SU-DHL-6 (cell line): Measurements from ENCODE around the gene C5orf24.

Experiments used
- H2AFZ ChIP-seq: fragments of 200-600 bp; sonication (generic); 2 replicates; pipeline ENCODE4 v1.6.1; 2014; ENCODE audit warnings: low read depth, mild to moderate bottlenecking, moderate library complexity, mixed read lengths, antibody characterized with exemption, low read length; ENCODE audit not compliant: severe bottlenecking
- H3F3A ChIP-seq: fragments of 200-600 bp; shearing (Covaris generic); 2 replicates; pipeline ENCODE4 v1.6.0; 2016; ENCODE audit warnings: antibody characterized with exemption, mild to moderate bottlenecking; ENCODE audit not compliant: insufficient read depth
- H3K27ac ChIP-seq: fragments of 200-600 bp; sonication (generic); 2 replicates; pipeline ENCODE4 v1.5.1; 2016; ENCODE audit warnings: low read depth, mild to moderate bottlenecking, low read length, moderate library complexity, mixed read lengths
- H3K27me3 ChIP-seq: fragments of 200-600 bp; sonication (generic), shearing (Covaris generic); 2 replicates; pipeline ENCODE4 v1.6.0; 2014; ENCODE audit warnings: mild to moderate bottlenecking, low read length
- H3K36me3 ChIP-seq: fragments of 200-600 bp; sonication (generic); 2 replicates; pipeline ENCODE4 v1.6.1; 2014; ENCODE audit warnings: mild to moderate bottlenecking, low read length, mixed read lengths
- H3K4me2 ChIP-seq: fragments of 300-600, 200-600 bp; shearing (Covaris generic), sonication (generic); 2 replicates; pipeline ENCODE4 v1.6.0; 2014; ENCODE audit warnings: low read length, low read depth, mild to moderate bottlenecking; ENCODE audit not compliant: poor library complexity, severe bottlenecking
- H3K4me3 ChIP-seq: fragments of 200-600 bp; sonication (generic); 2 replicates; pipeline ENCODE4 v1.5.1; 2014; ENCODE audit warnings: antibody characterized with exemption, low read length, mild to moderate bottlenecking, mixed read lengths; ENCODE audit not compliant: insufficient read depth, poor library complexity, severe bottlenecking
- H3K79me2 ChIP-seq: fragments of 200-600 bp; sonication (generic); 2 replicates; pipeline ENCODE4 v1.6.1; 2014; ENCODE audit warnings: mild to moderate bottlenecking, low read length, moderate library complexity; ENCODE audit not compliant: insufficient read depth
- H3K9ac ChIP-seq: fragments of 200-600 bp; sonication (generic); 2 replicates; pipeline ENCODE4 v1.7.0; 2014; ENCODE audit warnings: mild to moderate bottlenecking, low read length
- H3K9me2 ChIP-seq: fragments of 200-600 bp; sonication (generic); replicated peaks from 2 replicates; pipeline ENCODE4 v1.6.1; 2014; ENCODE audit warnings: low read length; ENCODE audit not compliant: insufficient read depth
- H3K9me3 ChIP-seq: fragments of 200-600 bp; sonication (generic); 2 replicates; pipeline ENCODE4 v1.6.1; 2014; ENCODE audit warnings: low read length, mixed read lengths; ENCODE audit not compliant: insufficient read depth
- H4K20me1 ChIP-seq: fragments of 200-600 bp; sonication (generic); 2 replicates; pipeline ENCODE4 v1.6.1; 2014; ENCODE audit warnings: low read depth, mild to moderate bottlenecking, antibody characterized with exemption, low read length, moderate library complexity, mixed read lengths
- EZH2phosphoT487 ChIP-seq: fragments of 200-600 bp; sonication (generic), shearing (Covaris generic); conservative IDR thresholded peaks from 2 replicates; pipeline ENCODE4 v1.6.1; 2018; ENCODE audit warnings: mild to moderate bottlenecking, antibody characterized with exemption, low read length, moderate library complexity, mixed read lengths
- TF ChIP-seq, protein P1 (sequence below): fragments of 200-600 bp; sonication (generic); IDR thresholded peaks from one replicate; pipeline ENCODE4 v1.5.1; 2017; ENCODE audit warnings: antibody characterized with exemption, mild to moderate bottlenecking, low read length, moderate library complexity; ENCODE audit not compliant: insufficient read depth, poor library complexity, severe bottlenecking

Gene C5orf24

DNA sequence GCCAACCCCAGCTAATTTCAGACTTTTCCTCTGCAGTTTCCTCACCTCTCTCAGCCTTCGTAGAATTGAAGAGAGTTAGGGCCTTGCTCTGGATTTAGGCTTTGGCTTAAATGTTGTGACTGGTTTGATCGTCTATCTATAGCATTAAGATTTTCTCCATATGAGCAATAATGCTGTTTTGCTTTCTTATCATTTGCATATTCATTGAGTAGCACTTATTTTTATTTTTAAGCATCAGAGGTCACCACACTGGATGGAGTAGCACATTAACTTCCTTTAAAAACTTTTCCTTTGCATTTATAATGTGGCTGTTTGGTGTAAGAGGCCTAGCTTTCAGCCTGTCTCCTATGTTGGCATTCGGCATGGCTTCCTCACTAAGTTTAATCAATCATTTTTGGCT lies 46.5 kb downstream of the C5orf24 start:
- no peak overlapping the region for H3K27ac ChIP-seq
- H4K20me1 ChIP-seq, result no peaks in the 10 kb centered on the region
- H3K27me3 ChIP-seq, result no peaks in the 10 kb centered on the region
- peaks cover 9% of the 10 kb centered on the region for H3K79me2 ChIP-seq
- no peaks in the 10 kb centered on the region for H3F3A ChIP-seq
- TF ChIP-seq EZH2phosphoT487, result no peak
- TF ChIP-seq, protein P1, sequence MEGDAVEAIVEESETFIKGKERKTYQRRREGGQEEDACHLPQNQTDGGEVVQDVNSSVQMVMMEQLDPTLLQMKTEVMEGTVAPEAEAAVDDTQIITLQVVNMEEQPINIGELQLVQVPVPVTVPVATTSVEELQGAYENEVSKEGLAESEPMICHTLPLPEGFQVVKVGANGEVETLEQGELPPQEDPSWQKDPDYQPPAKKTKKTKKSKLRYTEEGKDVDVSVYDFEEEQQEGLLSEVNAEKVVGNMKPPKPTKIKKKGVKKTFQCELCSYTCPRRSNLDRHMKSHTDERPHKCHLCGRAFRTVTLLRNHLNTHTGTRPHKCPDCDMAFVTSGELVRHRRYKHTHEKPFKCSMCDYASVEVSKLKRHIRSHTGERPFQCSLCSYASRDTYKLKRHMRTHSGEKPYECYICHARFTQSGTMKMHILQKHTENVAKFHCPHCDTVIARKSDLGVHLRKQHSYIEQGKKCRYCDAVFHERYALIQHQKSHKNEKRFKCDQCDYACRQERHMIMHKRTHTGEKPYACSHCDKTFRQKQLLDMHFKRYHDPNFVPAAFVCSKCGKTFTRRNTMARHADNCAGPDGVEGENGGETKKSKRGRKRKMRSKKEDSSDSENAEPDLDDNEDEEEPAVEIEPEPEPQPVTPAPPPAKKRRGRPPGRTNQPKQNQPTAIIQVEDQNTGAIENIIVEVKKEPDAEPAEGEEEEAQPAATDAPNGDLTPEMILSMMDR, result no peak
- no peaks in the 10 kb centered on the region for H3K9me3 ChIP-seq
- no peak overlapping the region for H2AFZ ChIP-seq
- no peak overlapping the region for H3K4me2 ChIP-seq
- no peak overlapping the region for H3K4me3 ChIP-seq
- peaks cover 6% of the 10 kb centered on the region; the same call in 1 of the 2 replicates for H3K36me3 ChIP-seq
- H3K9me2 ChIP-seq, result no peaks in the 10 kb centered on the region
- H3K9ac ChIP-seq, result no peak overlapping the region

DNA sequence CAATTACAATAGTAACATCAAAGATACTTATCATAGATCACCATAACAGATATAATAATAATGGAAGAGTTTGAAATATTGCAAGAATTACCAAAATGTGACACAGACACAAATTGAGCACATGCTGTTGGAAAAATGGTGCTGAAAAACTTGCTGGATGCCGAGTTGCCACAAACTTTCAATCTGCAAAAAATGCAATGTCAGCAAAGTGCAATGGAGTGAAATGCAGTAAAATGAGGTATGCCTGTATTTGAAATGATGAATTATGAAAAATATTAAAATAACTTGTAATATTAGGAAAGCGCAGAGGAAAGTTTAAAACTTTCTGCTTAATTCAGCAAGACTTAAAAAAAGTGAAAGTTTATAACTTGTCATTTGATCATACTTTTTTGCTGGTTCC lies 47.2 kb downstream of the C5orf24 start:
- H3F3A ChIP-seq, result no peaks in the 10 kb centered on the region
- H4K20me1 ChIP-seq, result no peaks in the 10 kb centered on the region
- peaks cover 9% of the 10 kb centered on the region for H3K79me2 ChIP-seq
- H3K9ac ChIP-seq, result no peak overlapping the region
- no peak overlapping the region for H3K4me3 ChIP-seq
- peaks cover 6% of the 10 kb centered on the region; the same call in 1 of the 2 replicates for H3K36me3 ChIP-seq
- H3K9me2 ChIP-seq, result no peaks in the 10 kb centered on the region
- H3K27ac ChIP-seq, result no peak overlapping the region
- H3K27me3 ChIP-seq, result no peaks in the 10 kb centered on the region
- no peaks in the 10 kb centered on the region for H3K9me3 ChIP-seq
- no peak for TF ChIP-seq EZH2phosphoT487
- TF ChIP-seq, protein P1, result no peak
- H2AFZ ChIP-seq, result no peak overlapping the region
- H3K4me2 ChIP-seq, result no peak overlapping the region

DNA sequence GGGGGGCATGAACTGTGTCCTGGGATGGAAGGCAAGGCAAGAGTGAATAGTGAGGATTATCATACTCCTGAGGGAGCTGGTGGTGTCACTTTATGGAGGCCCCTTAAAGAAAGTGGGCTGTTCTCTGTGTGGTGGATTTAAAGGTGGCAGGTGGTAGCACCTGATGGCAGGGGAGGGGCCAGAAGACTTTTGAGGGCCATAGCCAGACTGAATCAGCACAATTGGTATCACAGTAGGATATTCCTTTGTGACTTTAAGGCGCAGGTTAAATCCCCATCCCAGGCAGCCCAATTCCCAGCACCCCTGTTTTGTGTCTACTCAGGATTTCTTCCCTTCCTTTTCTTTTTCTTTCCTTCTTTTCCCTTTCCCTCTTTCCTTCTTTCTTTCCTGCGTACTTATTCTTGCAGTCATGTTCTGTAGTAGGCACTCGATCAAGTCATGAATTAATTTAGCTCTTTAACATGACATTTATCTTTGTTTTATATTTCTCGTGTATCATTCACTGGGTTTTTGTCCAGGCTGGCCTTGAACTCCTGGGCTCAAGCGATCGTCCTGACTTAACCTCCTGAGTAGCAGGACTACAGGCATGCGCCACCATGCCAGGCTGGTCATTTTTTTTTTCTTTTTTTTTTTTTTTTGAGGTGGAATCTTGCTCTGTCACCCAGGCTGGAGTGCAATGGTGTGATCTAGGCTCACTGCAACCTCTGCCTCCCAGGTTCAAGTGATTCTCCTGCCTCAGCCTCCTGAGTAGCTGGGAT lies 48.2 kb downstream of the C5orf24 start:
- Histone ChIP-seq H3K9me3 (no peaks in the 10 kb centered on the region), H4K20me1 (no peaks in the 10 kb centered on the region), H3F3A (no peaks in the 10 kb centered on the region), H2AFZ (no peak overlapping the region), H3K27ac (no peak overlapping the region), H3K4me3 (no peak overlapping the region), H3K9ac (no peak overlapping the region), H3K36me3 (peaks cover 6% of the 10 kb centered on the region; the same call in 1 of the 2 replicates), H3K79me2 (peaks cover 9% of the 10 kb centered on the region), H3K27me3 (no peaks in the 10 kb centered on the region), H3K9me2 (no peaks in the 10 kb centered on the region), H3K4me2 (no peak overlapping the region)
- TF ChIP-seq, protein P1, result no peak
- no peak for TF ChIP-seq EZH2phosphoT487
